GM19468 (cell line): Measurements from ENCODE around the gene PDZRN3.

Experiments used
- ATAC-seq: cut with Tn5 transposase; IDR thresholded peaks from one replicate; pipeline ENCODE4 v1.9.1; 2021; ENCODE audit warnings: mild to moderate bottlenecking, moderate library complexity, moderate number of reproducible peaks; ENCODE audit not compliant: unreplicated experiment; ENCODE audit errors: extremely low read depth

PDZRN3 gene

GRCh38 chr3:73364517-73364916 lies 260.2 kb downstream of the PDZRN3 start:
- ATAC-seq, result no peak

GRCh38 chr3:73363093-73363492 lies 261.6 kb downstream of the PDZRN3 start:
- no peak for ATAC-seq

GRCh38 chr3:73361591-73361990 lies 263.1 kb downstream of the PDZRN3 start:
- no peak for ATAC-seq

- no peak for ATAC-seq
Measured at GRCh38 chr3:73353649-73354217, 271.0 kb downstream of the PDZRN3 start.

GRCh38 chr3:73352841-73353645 lies 271.7 kb downstream of the PDZRN3 start:
- no peak for ATAC-seq

GRCh38 chr3:73351423-73352071 lies 273.2 kb downstream of the PDZRN3 start:
- no peak for ATAC-seq

- ATAC-seq, result no peak
Measured at GRCh38 chr3:73350996-73351395, 273.7 kb downstream of the PDZRN3 start.

- no peak for ATAC-seq
Measured at GRCh38 chr3:73349657-73350056, 275.1 kb downstream of the PDZRN3 start.

- no peak for ATAC-seq
Measured at GRCh38 chr3:73342077-73342476, 282.7 kb downstream of the PDZRN3 start.

- no peak for ATAC-seq
Measured at GRCh38 chr3:73341272-73341935, 283.3 kb downstream of the PDZRN3 start.

GRCh38 chr3:73332558-73332957 lies 292.2 kb downstream of the PDZRN3 start:
- ATAC-seq, result no peak
